K562 (cell line): ENCODE measurements around the gene CTSD. TPM values are rescaled to one million over a fixed set of nuclear protein-coding genes. Genes with fewer than 3 reads are reported as not detected.

ENCODE experiments used
- MAFG ChIP-seq: fragments of 450-650 bp; conservative IDR thresholded peaks from 2 replicates; pipeline ENCODE4 v1.6.1; 2016; ENCODE audit warnings: missing genetic modification characterization, missing compliant biosample characterization
- MAFK ChIP-seq: IDR thresholded peaks from 2 replicates; pipeline ENCODE4 v1.6.1; 2011; ENCODE audit warnings: low read length, improper control_type of control experiment
- RBM15 ChIP-seq: fragments of 200-400 bp; formaldehyde crosslinking; IDR thresholded peaks from 2 replicates; pipeline ENCODE4 v1.6.1; 2018; ENCODE audit warnings: mild to moderate bottlenecking, low read length, moderate library complexity; ENCODE audit not compliant: insufficient read depth
- SREBF2 ChIP-seq: sonication (generic); formaldehyde crosslinking; IDR thresholded peaks from 2 replicates; pipeline ENCODE4 v1.4.0; 2020; ENCODE audit warnings: mild to moderate bottlenecking, missing genetic modification reagents
- ZNF324 ChIP-seq: fragments of 250-450 bp; sonication (Bioruptor Pico); IDR thresholded peaks from 2 replicates; pipeline ENCODE4 v1.4.0; 2020; ENCODE audit warnings: mild to moderate bottlenecking
- polyA plus RNA-seq, 8 experiments: library from polyadenylated mRNA; depleted of rRNA in 4 of 8; stranded (reverse) in 5 of 8; unstranded in 3 of 8; fragments of >200 nt; fragmentation: Nextera tagmentation in 2 of 8; fragmentation: Illumina TruSeq in 1 of 8; extraction: Ambion mirVana in 2 of 8; extraction: Trizol in 1 of 8; gene quantifications; 2 replicates each; pipeline versions ENCODE4 v1.2.1 to v1.2.3, GENCODE V29; 2011 to 2014; ENCODE audit warnings: inconsistent platforms in 1 of 8, missing spikeins in 1 of 8
- total RNA-seq, 7 experiments: library from RNA; depleted of rRNA in 6 of 7; stranded (reverse); fragments of >200 nt in 6 of 7; fragmentation: Illumina TruSeq in 2 of 7; extraction: Trizol in 2 of 7; gene quantifications; 2 replicates each; pipeline versions ENCODE4 v1.2.1 to v1.2.3, GENCODE V29; 2011 to 2021; ENCODE audit warnings: low replicate concordance in 1 of 7
- TF ChIP-seq, protein P1 (sequence below), 2 experiments: fragments of 450-650 bp in 1 of 2; sonication (generic) in 1 of 2; formaldehyde crosslinking in 1 of 2; IDR thresholded peaks; 2 replicates each; pipeline versions ENCODE4 v1.7.1 to v1.9.0; 2016 to 2022; ENCODE audit warnings: inconsistent platforms in 1 of 2, mild to moderate bottlenecking in 1 of 2, missing genetic modification reagents in 1 of 2
- TF ChIP-seq, protein P2 (sequence below): fragments of 250-450 bp; sonication (Bioruptor Pico); IDR thresholded peaks from 2 replicates; pipeline ENCODE4 v1.8.0; 2022; ENCODE audit warnings: inconsistent platforms, mild to moderate bottlenecking, moderate library complexity, borderline replicate concordance

CTSD gene
- total and polyA plus RNA-seq, 9 of the 15 experiments (the other 6 are each of a cell fraction or from before 2014, with no cell fraction given): 1.0 to 112 (median 40.9) TPM

DNA sequence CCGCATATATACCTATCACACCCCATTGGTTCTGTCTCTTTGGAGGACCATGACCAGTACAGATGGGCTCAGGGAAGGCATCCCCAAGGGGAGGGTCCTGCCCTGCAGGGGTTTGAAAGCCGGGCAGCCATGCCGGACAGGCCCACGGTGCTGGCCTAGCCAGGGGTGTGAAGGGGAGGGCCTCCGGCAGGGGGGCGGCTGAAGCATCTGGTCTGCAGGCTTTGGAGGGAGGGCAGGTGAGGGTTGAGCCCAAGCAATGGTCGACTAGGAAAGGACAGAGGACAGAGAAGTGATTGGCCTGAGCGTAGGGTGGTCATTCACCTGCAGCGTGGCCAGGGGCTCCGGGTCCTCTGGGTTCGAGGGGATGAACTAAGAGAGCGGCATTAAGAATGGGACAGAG, 11.2 kb upstream of the CTSD start (continued):
- TF ChIP-seq, protein P1, sequence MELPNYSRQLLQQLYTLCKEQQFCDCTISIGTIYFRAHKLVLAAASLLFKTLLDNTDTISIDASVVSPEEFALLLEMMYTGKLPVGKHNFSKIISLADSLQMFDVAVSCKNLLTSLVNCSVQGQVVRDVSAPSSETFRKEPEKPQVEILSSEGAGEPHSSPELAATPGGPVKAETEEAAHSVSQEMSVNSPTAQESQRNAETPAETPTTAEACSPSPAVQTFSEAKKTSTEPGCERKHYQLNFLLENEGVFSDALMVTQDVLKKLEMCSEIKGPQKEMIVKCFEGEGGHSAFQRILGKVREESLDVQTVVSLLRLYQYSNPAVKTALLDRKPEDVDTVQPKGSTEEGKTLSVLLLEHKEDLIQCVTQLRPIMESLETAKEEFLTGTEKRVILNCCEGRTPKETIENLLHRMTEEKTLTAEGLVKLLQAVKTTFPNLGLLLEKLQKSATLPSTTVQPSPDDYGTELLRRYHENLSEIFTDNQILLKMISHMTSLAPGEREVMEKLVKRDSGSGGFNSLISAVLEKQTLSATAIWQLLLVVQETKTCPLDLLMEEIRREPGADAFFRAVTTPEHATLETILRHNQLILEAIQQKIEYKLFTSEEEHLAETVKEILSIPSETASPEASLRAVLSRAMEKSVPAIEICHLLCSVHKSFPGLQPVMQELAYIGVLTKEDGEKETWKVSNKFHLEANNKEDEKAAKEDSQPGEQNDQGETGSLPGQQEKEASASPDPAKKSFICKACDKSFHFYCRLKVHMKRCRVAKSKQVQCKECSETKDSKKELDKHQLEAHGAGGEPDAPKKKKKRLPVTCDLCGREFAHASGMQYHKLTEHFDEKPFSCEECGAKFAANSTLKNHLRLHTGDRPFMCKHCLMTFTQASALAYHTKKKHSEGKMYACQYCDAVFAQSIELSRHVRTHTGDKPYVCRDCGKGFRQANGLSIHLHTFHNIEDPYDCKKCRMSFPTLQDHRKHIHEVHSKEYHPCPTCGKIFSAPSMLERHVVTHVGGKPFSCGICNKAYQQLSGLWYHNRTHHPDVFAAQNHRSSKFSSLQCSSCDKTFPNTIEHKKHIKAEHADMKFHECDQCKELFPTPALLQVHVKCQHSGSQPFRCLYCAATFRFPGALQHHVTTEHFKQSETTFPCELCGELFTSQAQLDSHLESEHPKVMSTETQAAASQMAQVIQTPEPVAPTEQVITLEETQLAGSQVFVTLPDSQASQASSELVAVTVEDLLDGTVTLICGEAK (IDR thresholded peaks at IDR 0.05): no peak
- TF ChIP-seq, protein P1 (CRISPR knock-in tag; IDR thresholded peaks at IDR 0.05): no peak
- TF ChIP-seq, protein P2, sequence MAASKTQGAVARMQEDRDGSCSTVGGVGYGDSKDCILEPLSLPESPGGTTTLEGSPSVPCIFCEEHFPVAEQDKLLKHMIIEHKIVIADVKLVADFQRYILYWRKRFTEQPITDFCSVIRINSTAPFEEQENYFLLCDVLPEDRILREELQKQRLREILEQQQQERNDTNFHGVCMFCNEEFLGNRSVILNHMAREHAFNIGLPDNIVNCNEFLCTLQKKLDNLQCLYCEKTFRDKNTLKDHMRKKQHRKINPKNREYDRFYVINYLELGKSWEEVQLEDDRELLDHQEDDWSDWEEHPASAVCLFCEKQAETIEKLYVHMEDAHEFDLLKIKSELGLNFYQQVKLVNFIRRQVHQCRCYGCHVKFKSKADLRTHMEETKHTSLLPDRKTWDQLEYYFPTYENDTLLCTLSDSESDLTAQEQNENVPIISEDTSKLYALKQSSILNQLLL (CRISPR knock-in tag): no peak
- no peak for TF ChIP-seq ZNF324 (CRISPR knock-in tag)
- TF ChIP-seq MAFG (tag): no peak
- no peak for TF ChIP-seq MAFK
- no peak for TF ChIP-seq SREBF2 (CRISPR knock-in tag)
- no peak for TF ChIP-seq RBM15
